Left colon (tissue), 2 donors: Measurements from ENCODE around the gene CARD11. TPM values are rescaled to one million over a fixed set of nuclear protein-coding genes. Genes with fewer than 3 reads are reported as not detected.

Source experiments
- ATAC-seq: fragments of 200-7000 bp; cut with Tn5 transposase; one replicate; pipeline ENCODE4 v1.9.1; 2020; ENCODE audit warnings: mild to moderate bottlenecking, moderate library complexity
- DNase-seq, 2 donors: peaks; one replicate each; pipeline ENCODE4 v3.0.0-alpha.2; 2020
- intact Hi-C, 2 donors: fragments of 100-400 bp; cut with DNase I in 1 of 2; cut with micrococcal nuclease in 1 of 2; formaldehyde crosslinking; loops; one replicate each; pipeline versions ENCODE4 v1.11.2 to v1.14.0; 2022; cut with DNase I, micrococcal nuclease
- total RNA-seq, 2 donors: library from RNA; stranded (reverse); fragmentation: NEBNext Ultra II Directional; extraction: Animal tissue kit (Norgen Biotek cat#: 25700); gene quantifications; one replicate each; pipeline ENCODE4 v1.2.1, GENCODE V29; 2021
- donor health status: DM: no; HTN: no; CAD: no.
- donor health status: DM: yes; HTN: yes; CAD: no.

Gene CARD11
- total RNA-seq, 2 donors from 2014 or later: 2.0 to 2.8 TPM

DNA sequence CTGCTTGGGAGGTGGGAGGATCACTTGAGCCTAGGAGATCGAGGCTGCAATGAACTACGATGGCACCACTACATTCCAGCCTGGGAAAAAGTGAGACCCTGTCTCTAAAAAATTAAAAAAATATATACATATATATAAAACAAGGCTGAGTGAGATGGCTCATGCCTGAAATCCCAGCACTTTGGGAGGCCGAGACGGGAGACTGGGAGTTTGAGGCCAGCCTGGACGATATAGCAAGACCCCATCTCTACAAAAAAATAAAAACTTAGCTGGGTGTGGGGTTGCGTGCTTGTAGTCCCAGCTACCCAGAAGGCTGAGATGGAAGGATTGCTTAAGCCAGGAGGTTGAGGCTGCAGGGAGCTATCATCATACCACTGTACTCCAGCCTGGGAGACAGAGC, 87.6 kb downstream of the CARD11 start:
- DNase-seq (no peak), ATAC-seq (no peak)
- intact Hi-C loops: no loop called here

DNA sequence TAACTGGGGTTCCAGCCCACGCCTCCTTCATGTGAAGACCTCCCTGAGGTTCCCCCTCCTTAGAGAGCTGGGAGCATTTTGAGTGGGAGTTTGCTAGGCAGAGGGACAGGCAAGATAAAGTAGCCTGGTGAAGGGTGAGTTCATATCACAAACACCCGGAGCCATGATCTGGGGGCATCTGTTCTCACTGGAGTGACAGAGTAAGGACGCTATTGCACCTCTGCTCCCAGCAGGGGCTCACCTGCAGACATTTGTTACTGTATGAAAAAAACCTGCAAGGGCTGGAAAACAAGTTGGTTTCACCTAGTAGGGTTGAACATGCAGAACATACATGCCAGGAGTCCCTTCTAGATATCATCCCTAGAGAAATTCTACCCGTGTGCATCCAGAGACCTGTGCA, 88.4 kb downstream of the CARD11 start:
- DNase-seq (no peak), ATAC-seq (no peak)
- intact Hi-C loops: no loop called here

DNA sequence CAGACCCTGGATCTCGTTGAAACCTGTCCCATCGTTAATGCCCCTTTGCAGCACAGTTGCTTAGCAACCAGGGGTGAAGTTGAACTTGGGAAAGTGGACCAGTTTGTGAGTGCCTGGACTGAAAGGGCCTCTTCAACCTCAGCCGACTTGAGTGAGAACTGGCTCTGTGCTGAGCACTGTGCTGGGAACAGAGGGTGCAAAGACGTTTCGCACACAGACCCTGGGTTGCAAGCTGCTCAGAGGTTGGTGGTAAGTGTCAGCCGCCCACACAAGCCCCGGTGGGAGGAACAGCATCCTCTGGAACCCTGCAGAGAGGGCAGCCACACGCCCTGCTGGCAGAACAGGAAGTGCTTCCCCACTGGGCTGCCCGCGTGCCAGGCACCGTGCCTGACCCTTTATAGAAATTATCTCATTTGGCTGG, 89.2 kb downstream of the CARD11 start:
- ATAC-seq (no peak), DNase-seq (peak in 1 of 2 donors; percentile 18)
- intact Hi-C loops: no loop called here

DNA sequence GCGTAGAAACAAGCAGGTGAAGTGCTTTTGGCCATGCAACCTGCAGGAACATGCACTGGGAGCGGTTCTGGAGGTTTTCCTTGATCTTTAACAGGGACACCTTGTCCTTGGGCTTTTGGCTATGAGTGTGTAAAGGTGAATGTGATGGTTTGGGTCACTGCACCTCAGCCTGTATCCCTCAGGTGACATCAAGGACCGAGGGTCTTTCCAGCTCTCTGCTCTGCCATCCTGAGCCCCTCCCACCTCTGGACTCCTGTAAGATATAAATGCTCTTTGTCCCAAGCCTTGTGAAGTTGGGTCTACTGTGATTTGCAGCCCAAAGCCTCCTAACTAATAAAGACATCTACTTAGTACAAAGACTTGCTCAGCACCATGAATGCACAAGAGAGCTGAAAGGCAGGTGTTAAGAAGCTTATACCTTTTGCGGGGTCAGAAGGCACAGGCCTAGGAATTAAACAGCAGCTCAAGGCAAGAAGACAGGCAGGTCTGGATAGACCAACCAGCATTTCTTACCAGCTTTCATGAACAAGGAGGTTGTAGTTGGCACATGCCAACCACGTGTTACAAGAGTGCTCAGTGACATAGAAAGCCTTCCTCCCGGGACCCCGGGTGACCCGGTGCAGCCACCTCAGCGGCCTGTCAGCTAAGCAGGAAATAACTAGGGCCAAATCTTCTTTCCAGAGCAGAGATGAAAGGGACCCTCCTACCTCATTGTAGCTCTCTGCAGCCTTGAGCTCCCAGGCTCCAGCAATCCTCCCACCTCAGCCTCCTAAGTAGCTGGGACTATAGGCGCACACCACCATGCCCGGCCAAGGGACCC, 89.9 kb downstream of the CARD11 start:
- ATAC-seq (no peak), DNase-seq (no peak)
- intact Hi-C loops: no loop called here

DNA sequence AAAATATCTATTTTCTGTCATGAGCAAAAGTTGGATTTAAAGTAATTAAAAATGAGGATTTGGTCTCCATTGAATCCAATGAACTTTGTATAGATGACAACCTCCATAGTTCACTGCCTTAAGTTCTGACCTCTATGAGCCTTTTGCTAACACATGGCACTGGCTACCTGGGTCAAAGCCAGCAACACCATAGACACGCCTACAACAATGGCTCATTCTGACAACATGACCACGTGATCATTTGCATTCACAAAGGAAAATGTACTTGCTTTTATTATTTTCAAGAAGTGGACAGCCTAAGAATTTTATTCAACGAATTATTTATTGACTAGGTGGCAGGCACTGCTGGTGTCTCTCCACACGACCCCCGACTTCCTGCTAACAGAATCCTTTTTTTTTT, 90.6 kb downstream of the CARD11 start:
- DNase-seq (no peak), ATAC-seq (no peak)
- intact Hi-C loops: no loop called here

- ATAC-seq: no peak
- intact Hi-C loops: no loop called here
- no peak for DNase-seq
These were observed 91.4 kb downstream of the CARD11 start for GRCh38 chr7:2952316-2952715.

GRCh38 chr7:2950578-2950977, 93.1 kb downstream of the CARD11 start:
- intact Hi-C loops: no loop called here
- ATAC-seq (no peak), DNase-seq (no peak)

DNA sequence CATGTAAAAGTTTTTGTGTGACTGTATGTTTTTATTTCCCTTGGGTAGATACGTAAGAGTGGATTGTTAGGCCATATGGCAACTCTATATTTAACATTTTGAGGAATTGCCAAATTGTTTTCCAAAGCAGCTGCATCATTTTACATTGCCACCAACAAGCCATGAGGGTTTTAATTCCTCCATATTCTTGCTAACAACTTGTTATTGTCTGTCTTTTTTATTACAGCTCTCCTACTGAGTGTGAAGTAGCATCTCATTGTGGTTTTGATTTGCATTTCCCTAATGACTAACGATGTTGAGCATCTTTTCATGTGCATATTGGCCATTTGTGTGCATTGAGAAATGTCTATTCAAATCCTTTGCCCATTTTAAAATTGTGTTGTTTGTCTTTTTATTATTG, 94.9 kb downstream of the CARD11 start:
- DNase-seq (no peak), ATAC-seq (no peak)
- intact Hi-C loops: no loop called here

GRCh38 chr7:2947058-2947780, 96.4 kb downstream of the CARD11 start:
- DNase-seq (peak in 1 of 2 donors; percentile 6), ATAC-seq (no peak)
- intact Hi-C loops: no loop called here

- intact Hi-C loops: no loop called here
- ATAC-seq: no peak
- DNase-seq: no peak
These were observed 98.5 kb downstream of the CARD11 start for GRCh38 chr7:2945171-2945570.

DNA sequence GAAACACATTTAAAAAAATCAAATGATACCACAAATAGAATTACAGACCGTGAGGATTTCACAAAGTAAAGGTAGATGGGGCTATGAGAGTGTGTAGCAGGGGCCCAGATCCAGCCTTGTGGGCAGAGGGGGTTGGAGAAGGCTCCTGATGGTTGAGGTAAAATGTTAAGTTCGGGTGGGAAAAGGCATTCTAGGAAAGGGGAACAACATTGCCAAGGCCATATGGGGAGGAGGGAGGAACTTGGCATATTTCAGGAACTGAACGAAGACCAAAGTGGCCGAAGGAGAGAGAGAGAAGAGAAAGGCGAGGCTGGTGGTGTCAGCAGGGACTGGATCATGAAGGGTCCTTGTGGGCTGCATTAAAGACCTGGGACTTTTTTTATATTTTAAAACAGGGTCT, 98.9 kb downstream of the CARD11 start:
- no peak for DNase-seq
- intact Hi-C loops: no loop called here
- ATAC-seq: no peak

- DNase-seq (peak in 1 of 2 donors; percentile 8), ATAC-seq (no peak)
- intact Hi-C loops: no loop called here
These were observed 99.6 kb downstream of the CARD11 start for GRCh38 chr7:2943851-2944601.

DNA sequence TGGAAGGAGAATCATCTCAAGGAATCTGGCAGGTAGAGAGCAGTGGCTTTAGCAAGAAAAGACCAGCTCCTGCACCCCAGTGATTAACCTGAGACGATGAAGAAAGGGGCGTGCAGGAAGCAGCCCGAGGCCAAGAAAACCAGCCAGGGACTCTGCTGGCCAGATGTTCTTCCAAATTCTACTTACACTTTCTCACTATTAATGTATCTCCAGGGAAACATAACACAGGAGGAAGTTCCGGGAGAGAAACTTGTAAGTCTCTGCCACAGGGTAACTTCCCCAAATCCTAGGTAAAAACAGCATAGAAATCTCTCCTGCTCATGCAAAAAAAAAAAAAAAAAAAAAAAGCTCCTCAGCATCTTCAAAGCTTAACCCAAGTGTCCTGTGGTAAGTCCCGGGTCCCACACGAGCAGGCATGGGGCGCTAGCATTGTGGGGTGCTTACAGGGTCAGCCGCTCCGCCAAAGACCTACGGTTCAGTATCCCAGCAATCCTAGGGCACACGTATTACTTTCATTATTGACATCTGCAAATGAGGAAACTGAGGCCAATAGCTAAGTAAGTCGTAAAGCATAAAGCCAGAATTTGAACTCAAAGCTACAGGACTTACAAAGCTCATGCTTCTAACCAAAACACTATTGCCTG, 102.3 kb downstream of the CARD11 start:
- intact Hi-C loops: no loop called here
- DNase-seq (no peak), ATAC-seq (no peak)

DNA sequence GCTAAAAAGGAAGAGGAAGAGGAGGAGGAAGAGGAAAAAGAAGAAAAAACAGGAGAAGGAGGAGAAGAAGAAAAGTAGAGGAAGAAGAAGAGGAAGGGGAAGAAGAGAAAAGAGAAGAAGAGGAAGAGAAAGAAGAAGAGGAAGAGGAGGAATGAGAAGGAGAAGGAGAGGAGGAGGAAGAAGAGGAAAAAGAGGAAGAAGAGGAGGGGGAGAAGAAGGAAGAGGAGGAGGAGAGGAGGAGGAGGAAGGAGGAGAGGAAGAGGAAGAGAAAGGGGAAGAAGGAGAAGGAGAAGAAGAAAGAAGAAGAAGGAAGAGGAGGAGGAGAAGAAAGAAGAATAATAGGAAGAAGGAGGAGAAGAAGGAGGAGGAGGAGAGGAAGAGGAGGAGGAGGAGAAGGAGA, 103.2 kb downstream of the CARD11 start:
- DNase-seq (no peak), ATAC-seq (no peak)
- intact Hi-C loops: no loop called here

DNA sequence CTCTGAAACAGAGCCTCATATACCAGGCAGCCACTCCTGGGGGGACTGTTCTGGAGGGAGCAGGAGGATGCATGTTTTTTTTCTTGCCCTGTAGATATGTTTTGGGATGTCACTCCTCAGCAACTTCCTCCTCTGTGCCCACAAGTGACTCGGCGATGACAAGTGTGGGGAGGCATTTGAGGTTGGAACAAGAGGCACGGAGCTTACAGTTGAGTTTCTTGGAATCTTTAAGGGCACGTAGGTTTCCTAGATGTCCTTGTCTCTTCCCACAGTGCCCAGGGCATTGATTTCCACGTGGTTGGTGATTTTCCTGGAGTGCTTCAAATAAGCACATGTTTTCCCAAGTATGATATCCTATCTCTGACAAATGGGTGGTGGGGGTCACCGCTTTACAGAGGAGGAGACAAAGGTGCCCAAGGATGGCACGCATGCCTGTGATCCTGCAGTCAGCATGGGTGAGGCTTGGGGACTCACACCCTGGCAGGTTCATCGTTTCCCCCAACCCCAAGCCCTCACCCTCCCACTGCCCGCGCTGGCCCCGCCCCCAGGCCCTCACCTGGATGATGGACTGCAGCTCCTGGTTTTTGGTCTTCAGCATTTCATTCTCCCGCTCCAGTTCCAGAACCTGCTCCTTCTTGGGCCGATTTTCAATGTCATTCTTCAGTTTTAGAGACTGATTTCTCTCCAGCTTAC, 104.3 kb downstream of the CARD11 start:
- DNase-seq (no peak), ATAC-seq (no peak)
- intact Hi-C loops: no loop called here

GRCh38 chr7:2938514-2939192, 105.0 kb downstream of the CARD11 start:
- ATAC-seq (no peak), DNase-seq (peak in 1 of 2 donors; percentile 14)
- intact Hi-C loops: no loop called here

GRCh38 chr7:2937701-2938513, 105.8 kb downstream of the CARD11 start:
- DNase-seq: peak in 1 of 2 donors; percentile 9
- intact Hi-C loops: no loop called here
- ATAC-seq: no peak
